Cardiac fibroblast (primary cell): Measurements from ENCODE around the gene CDCA7.

ENCODE experiments used
- DNase-seq, 2 donors: peaks; one replicate each; pipeline versions ENCODE4 v3.0.0 to v3.0.0-alpha.2; 2010; ENCODE audit warnings: low read depth in 2 of 2
- H3K4me3 ChIP-seq, 2 donors: replicated peaks in 1 of 2; 1 replicate in 1 of 2; 2 replicates in 1 of 2; pipeline ENCODE4 v1.5.1; 2011; ENCODE audit warnings: low read depth in 2 of 2, low read length in 2 of 2, mild to moderate bottlenecking in 2 of 2, moderate library complexity in 1 of 2
- CTCF ChIP-seq: IDR thresholded peaks from one replicate; pipeline ENCODE4 v1.5.1; 2011; ENCODE audit warnings: low read depth, mild to moderate bottlenecking, low read length, inconsistent platforms

Gene CDCA7

GRCh38 chr2:173386021-173386737, 31.5 kb downstream of the CDCA7 start:
- no peak for DNase-seq
- TF ChIP-seq CTCF = no peak
- no peak overlapping the region for H3K4me3 ChIP-seq

GRCh38 chr2:173386738-173387065, 32.0 kb downstream of the CDCA7 start:
- TF ChIP-seq CTCF = no peak
- no peak for DNase-seq

GRCh38 chr2:173387079-173387478, 32.4 kb downstream of the CDCA7 start:
- H3K4me3 ChIP-seq = no peak overlapping the region
- no peak for TF ChIP-seq CTCF
- no peak for DNase-seq

More at GRCh38 chr2:173386738-173387065, 32.0 kb downstream of the CDCA7 start:
- no peak overlapping the region for H3K4me3 ChIP-seq

GRCh38 chr2:173387660-173388059, 33.0 kb downstream of the CDCA7 start:
- no peak overlapping the region for H3K4me3 ChIP-seq
- no peak for DNase-seq
- TF ChIP-seq CTCF = no peak

- DNase-seq = no peak
- TF ChIP-seq CTCF = no peak
- H3K4me3 ChIP-seq = no peak overlapping the region
These were observed 34.1 kb downstream of the CDCA7 start for GRCh38 chr2:173388795-173389194.

GRCh38 chr2:173390036-173390435, 35.4 kb downstream of the CDCA7 start:
- H3K4me3 ChIP-seq = no peak overlapping the region
- TF ChIP-seq CTCF = no peak
- DNase-seq = no peak

- TF ChIP-seq CTCF = no peak
These were observed 38.1 kb downstream of the CDCA7 start for GRCh38 chr2:173392731-173393130.

More at GRCh38 chr2:173392731-173393130, 38.1 kb downstream of the CDCA7 start:
- no peak overlapping the region for H3K4me3 ChIP-seq
- DNase-seq = no peak
